Measurements from ENCODE around the gene TMPRSS6. TPM values are rescaled to one million over a fixed set of nuclear protein-coding genes. Genes with fewer than 3 reads are reported as not detected.

TMPRSS6 gene
- total RNA-seq, 1 donor from 2014 or later = 2.7 TPM

GRCh38 chr22:37018086-37018814 lies 91.3 kb downstream of the TMPRSS6 start:
- intact Hi-C loops (cut with micrococcal nuclease) = no loop called here

GRCh38 chr22:37017356-37017755 lies 92.2 kb downstream of the TMPRSS6 start:
- intact Hi-C loops (cut with micrococcal nuclease) = no loop called here

- intact Hi-C loops (cut with micrococcal nuclease) = no loop called here
Observed at GRCh38 chr22:37016134-37016910, 93.2 kb downstream of the TMPRSS6 start.

- intact Hi-C loops (cut with micrococcal nuclease) = no loop called here
Observed at GRCh38 chr22:37015587-37015878, 94.0 kb downstream of the TMPRSS6 start.

Other genes with a start within 250 kb of the TMPRSS6 start
- gene NCF4, start 248.7 kb downstream of the TMPRSS6 start, total RNA-seq = 66.5 and 70.4 TPM in 2 replicates
- gene CSF2RB, start 196.1 kb downstream of the TMPRSS6 start, total RNA-seq = 37.5 and 40.1 TPM in 2 replicates
- gene TST, start 90.3 kb downstream of the TMPRSS6 start, total RNA-seq = 7.0 and 9.5 TPM in 2 replicates
- gene MPST, start 90.0 kb downstream of the TMPRSS6 start, total RNA-seq = 19.5 and 19.8 TPM in 2 replicates
- 51.1 and 55.3 TPM in 2 replicates for gene KCTD17, start 58.0 kb downstream of the TMPRSS6 start, total RNA-seq
- gene IL2RB, start 40.2 kb upstream of the TMPRSS6 start, total RNA-seq = 269 and 282 TPM in 2 replicates
- 7.0 and 7.7 TPM in 2 replicates for gene C1QTNF6, start 78.5 kb upstream of the TMPRSS6 start, total RNA-seq
- 4.3 and 4.5 TPM in 2 replicates for gene SSTR3, start 102.8 kb upstream of the TMPRSS6 start, total RNA-seq
- 978 and 990 TPM in 2 replicates for gene RAC2, start 134.6 kb upstream of the TMPRSS6 start, total RNA-seq
- gene CYTH4, start 172.8 kb upstream of the TMPRSS6 start, total RNA-seq = 148 and 160 TPM in 2 replicates

All from T-helper 1 cell treated with Interleukin-12 subunit alpha and Interleukin-12 subunit beta and Interleukin-4 antibody, amounts not matched to agents 30 ng/mL and 1 ng/mL, for 36 hours (primary cell).